Liver (tissue), 9 donors: Measurements from ENCODE around the gene CEP68. TPM values are rescaled to one million over a fixed set of nuclear protein-coding genes. Genes with fewer than 3 reads are reported as not detected.

Experiments
- DNase-seq: peaks from one replicate; pipeline ENCODE4 v3.0.0-alpha.2; 2017; ENCODE audit warnings: low spot score
- H3K27ac ChIP-seq, 2 donors: one replicate each; pipeline ENCODE4 v1.7.0; 2013; ENCODE audit warnings: inconsistent platforms in 2 of 2, low read length in 2 of 2, control low read depth in 1 of 2, low read depth in 1 of 2, mild to moderate bottlenecking in 1 of 2
- H3K27me3 ChIP-seq, 4 donors: one replicate each; pipeline versions ENCODE4 v1.6.1 to v1.7.0; 2013; ENCODE audit warnings: low read length in 3 of 4, inconsistent platforms in 1 of 4, mild to moderate bottlenecking in 1 of 4, moderate library complexity in 1 of 4; ENCODE audit not compliant: control insufficient read depth in 4 of 4, insufficient read depth in 4 of 4
- H3K36me3 ChIP-seq, 4 donors: one replicate each; pipeline versions ENCODE4 v1.6.1 to v1.7.0; 2013; ENCODE audit warnings: low read length in 3 of 4, mild to moderate bottlenecking in 3 of 4, low read depth in 1 of 4, moderate library complexity in 1 of 4; ENCODE audit not compliant: control insufficient read depth in 4 of 4, insufficient read depth in 3 of 4
- H3K4me1 ChIP-seq, 4 donors: one replicate each; pipeline versions ENCODE4 v1.6.1 to v1.7.0; 2013; ENCODE audit warnings: low read length in 3 of 4, mild to moderate bottlenecking in 3 of 4, moderate library complexity in 1 of 4; ENCODE audit not compliant: control insufficient read depth in 4 of 4, insufficient read depth in 4 of 4
- H3K4me3 ChIP-seq, 3 donors: one replicate each; pipeline versions ENCODE4 v1.6.1 to v1.7.0; 2013; ENCODE audit warnings: low read length in 3 of 3, control low read depth in 1 of 3, low read depth in 1 of 3, mild to moderate bottlenecking in 1 of 3
- H3K9ac ChIP-seq, 2 donors: one replicate each; pipeline ENCODE4 v1.7.0; 2013; ENCODE audit warnings: low read length in 2 of 2, mild to moderate bottlenecking in 2 of 2, moderate library complexity in 2 of 2, control low read depth in 1 of 2, low read depth in 1 of 2
- H3K9me3 ChIP-seq, 4 donors: one replicate each; pipeline versions ENCODE4 v1.6.1 to v1.7.0; 2013; ENCODE audit warnings: low read length in 3 of 4; ENCODE audit not compliant: control insufficient read depth in 4 of 4
- EGR1 ChIP-seq, 2 donors: IDR thresholded peaks; 2 replicates each; pipeline ENCODE4 v1.6.1; 2016 to 2018; ENCODE audit warnings: antibody characterized with exemption in 2 of 2, low read depth in 2 of 2
- FOXA1 ChIP-seq: IDR thresholded peaks from 2 replicates; pipeline ENCODE4 v1.6.1; 2016; ENCODE audit warnings: antibody characterized with exemption
- HNF4A ChIP-seq, 2 donors: conservative IDR thresholded peaks; 2 replicates each; pipeline ENCODE4 v1.6.1; 2016; ENCODE audit warnings: antibody characterized with exemption in 2 of 2, mild to moderate bottlenecking in 2 of 2
- HNF4G ChIP-seq: IDR thresholded peaks from 2 replicates; pipeline ENCODE4 v1.6.1; 2016; ENCODE audit warnings: antibody characterized with exemption
- JUND ChIP-seq, 2 donors: IDR thresholded peaks; 2 replicates each; pipeline ENCODE4 v1.6.1; 2016; ENCODE audit warnings: antibody characterized with exemption in 2 of 2
- NR2F2 ChIP-seq: IDR thresholded peaks from 2 replicates; pipeline ENCODE4 v1.6.1; 2016; ENCODE audit warnings: antibody characterized with exemption
- RAD21 ChIP-seq, 2 donors: IDR thresholded peaks; 2 replicates each; pipeline ENCODE4 v1.6.1; 2016; ENCODE audit warnings: antibody characterized with exemption in 2 of 2, mild to moderate bottlenecking in 2 of 2
- RXRA ChIP-seq, 2 donors: IDR thresholded peaks; 2 replicates each; pipeline ENCODE4 v1.6.1; 2017 to 2018; ENCODE audit warnings: antibody characterized with exemption in 2 of 2, mild to moderate bottlenecking in 1 of 2
- SP1 ChIP-seq: IDR thresholded peaks from 2 replicates; pipeline ENCODE4 v1.6.1; 2018; ENCODE audit warnings: antibody characterized with exemption, mild to moderate bottlenecking
- TAF1 ChIP-seq: conservative IDR thresholded peaks from 2 replicates; pipeline ENCODE4 v1.6.1; 2016; ENCODE audit warnings: antibody characterized with exemption, mild to moderate bottlenecking
- YY1 ChIP-seq: IDR thresholded peaks from 2 replicates; pipeline ENCODE4 v1.6.1; 2016; ENCODE audit warnings: antibody characterized with exemption, mild to moderate bottlenecking
- WGBS: extraction: QIAGEN DNeasy Blood & Tissue Kit; methylation state at CpG from one replicate; pipeline ENCODE4 v1.1.7; 2013; 5-methylcytosine and 5-hydroxymethylcytosine counted together
- polyA plus RNA-seq, 2 donors: library from polyadenylated mRNA; stranded (reverse) in 1 of 2; unstranded in 1 of 2; fragments of 200-250 nt in 1 of 2; fragments of >200 nt in 1 of 2; fragmentation: Nextera tagmentation in 1 of 2; extraction: Ambion mirVana in 1 of 2; gene quantifications; one replicate each; pipeline versions ENCODE4 v1.2.1 to v1.2.3, GENCODE V29; 2013 to 2015
- total RNA-seq, 2 donors: library from RNA; depleted of rRNA; stranded (reverse); fragments of >200 nt; gene quantifications; one replicate each; pipeline ENCODE4 v1.2.3, GENCODE V29; 2014
- TF ChIP-seq, protein P1 (sequence below): fragments of 150-350 bp; IDR thresholded peaks from 2 replicates; pipeline ENCODE4 v1.5.1; 2017; ENCODE audit warnings: improper control_type of control experiment, low read depth, low read length; ENCODE audit not compliant: missing input control
- TF ChIP-seq, protein P2 (sequence below): IDR thresholded peaks from 2 replicates; pipeline ENCODE4 v1.6.1; 2016; ENCODE audit warnings: antibody characterized with exemption, mild to moderate bottlenecking
- TF ChIP-seq, protein P3 (sequence below): IDR thresholded peaks from 2 replicates; pipeline ENCODE4 v1.6.1; 2016; ENCODE audit warnings: antibody characterized with exemption
- TF ChIP-seq, protein P4 (sequence below): IDR thresholded peaks from 2 replicates; pipeline ENCODE4 v1.6.1; 2016; ENCODE audit warnings: antibody characterized with exemption
- donor health status: healthy.
- donor health status: healthy.
- donor health status: healthy.
- donor health status: healthy.
- donor health status: healthy.

Gene CEP68
- total and polyA plus RNA-seq, 4 donors = 2.1 to 5.8 (median 4.1) TPM

DNA sequence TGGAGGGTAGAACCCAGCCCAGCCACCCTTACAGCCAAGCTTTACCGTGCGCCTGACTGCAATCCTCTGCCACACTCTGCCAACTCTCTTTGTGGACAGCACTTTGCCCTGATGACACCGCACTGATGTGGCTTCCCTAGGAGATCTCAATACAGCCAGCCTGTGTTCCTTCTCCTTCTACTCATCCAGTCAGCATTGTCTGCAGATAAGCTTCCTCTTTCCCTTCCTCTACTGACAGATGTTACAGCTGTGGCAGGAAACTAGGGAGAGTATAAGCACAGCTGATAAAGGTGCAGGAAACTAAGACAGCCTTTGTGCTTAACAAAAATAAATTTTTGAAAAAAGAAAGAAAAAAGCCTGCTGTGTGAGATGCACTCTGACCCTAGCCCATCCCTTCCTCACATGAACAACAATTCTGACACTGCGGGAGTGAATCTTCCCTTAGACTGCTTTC, 25.0 kb downstream of the CEP68 start:
- H3K9me3 ChIP-seq = no peaks in the 10 kb centered on the region
- H3K4me1 ChIP-seq = peaks cover 2 to 21% (median 14%) of the 10 kb centered on the region in 4 donors
- TF ChIP-seq YY1 = no peak
- TF ChIP-seq FOXA1 = no peak
- TF ChIP-seq NR2F2 = peak; percentile 71
- TF ChIP-seq, protein P1, sequence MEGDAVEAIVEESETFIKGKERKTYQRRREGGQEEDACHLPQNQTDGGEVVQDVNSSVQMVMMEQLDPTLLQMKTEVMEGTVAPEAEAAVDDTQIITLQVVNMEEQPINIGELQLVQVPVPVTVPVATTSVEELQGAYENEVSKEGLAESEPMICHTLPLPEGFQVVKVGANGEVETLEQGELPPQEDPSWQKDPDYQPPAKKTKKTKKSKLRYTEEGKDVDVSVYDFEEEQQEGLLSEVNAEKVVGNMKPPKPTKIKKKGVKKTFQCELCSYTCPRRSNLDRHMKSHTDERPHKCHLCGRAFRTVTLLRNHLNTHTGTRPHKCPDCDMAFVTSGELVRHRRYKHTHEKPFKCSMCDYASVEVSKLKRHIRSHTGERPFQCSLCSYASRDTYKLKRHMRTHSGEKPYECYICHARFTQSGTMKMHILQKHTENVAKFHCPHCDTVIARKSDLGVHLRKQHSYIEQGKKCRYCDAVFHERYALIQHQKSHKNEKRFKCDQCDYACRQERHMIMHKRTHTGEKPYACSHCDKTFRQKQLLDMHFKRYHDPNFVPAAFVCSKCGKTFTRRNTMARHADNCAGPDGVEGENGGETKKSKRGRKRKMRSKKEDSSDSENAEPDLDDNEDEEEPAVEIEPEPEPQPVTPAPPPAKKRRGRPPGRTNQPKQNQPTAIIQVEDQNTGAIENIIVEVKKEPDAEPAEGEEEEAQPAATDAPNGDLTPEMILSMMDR = no peak
- TF ChIP-seq TAF1 = no peak
- TF ChIP-seq RXRA (IDR thresholded peaks at IDR 0.05) = peak in 1 of 2 donors; percentile 21
- peak; percentile 46 for TF ChIP-seq SP1
- TF ChIP-seq, protein P2, sequence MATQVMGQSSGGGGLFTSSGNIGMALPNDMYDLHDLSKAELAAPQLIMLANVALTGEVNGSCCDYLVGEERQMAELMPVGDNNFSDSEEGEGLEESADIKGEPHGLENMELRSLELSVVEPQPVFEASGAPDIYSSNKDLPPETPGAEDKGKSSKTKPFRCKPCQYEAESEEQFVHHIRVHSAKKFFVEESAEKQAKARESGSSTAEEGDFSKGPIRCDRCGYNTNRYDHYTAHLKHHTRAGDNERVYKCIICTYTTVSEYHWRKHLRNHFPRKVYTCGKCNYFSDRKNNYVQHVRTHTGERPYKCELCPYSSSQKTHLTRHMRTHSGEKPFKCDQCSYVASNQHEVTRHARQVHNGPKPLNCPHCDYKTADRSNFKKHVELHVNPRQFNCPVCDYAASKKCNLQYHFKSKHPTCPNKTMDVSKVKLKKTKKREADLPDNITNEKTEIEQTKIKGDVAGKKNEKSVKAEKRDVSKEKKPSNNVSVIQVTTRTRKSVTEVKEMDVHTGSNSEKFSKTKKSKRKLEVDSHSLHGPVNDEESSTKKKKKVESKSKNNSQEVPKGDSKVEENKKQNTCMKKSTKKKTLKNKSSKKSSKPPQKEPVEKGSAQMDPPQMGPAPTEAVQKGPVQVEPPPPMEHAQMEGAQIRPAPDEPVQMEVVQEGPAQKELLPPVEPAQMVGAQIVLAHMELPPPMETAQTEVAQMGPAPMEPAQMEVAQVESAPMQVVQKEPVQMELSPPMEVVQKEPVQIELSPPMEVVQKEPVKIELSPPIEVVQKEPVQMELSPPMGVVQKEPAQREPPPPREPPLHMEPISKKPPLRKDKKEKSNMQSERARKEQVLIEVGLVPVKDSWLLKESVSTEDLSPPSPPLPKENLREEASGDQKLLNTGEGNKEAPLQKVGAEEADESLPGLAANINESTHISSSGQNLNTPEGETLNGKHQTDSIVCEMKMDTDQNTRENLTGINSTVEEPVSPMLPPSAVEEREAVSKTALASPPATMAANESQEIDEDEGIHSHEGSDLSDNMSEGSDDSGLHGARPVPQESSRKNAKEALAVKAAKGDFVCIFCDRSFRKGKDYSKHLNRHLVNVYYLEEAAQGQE = peak; percentile 18
- peak; percentile 63 to 70 for TF ChIP-seq HNF4A (conservative IDR thresholded peaks at IDR 0.05)
- TF ChIP-seq HNF4G = peak; percentile 18
- TF ChIP-seq JUND (IDR thresholded peaks at IDR 0.05) = peak in 1 of 2 donors; percentile 17
- TF ChIP-seq RAD21 (IDR thresholded peaks at IDR 0.05) = peak; percentile 27 to 39
- TF ChIP-seq, protein P3, sequence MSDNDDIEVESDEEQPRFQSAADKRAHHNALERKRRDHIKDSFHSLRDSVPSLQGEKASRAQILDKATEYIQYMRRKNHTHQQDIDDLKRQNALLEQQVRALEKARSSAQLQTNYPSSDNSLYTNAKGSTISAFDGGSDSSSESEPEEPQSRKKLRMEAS = no peak
- WGBS = 11% methylated on average over 4 of the region's 4 CpGs
- H3K4me3 ChIP-seq = no peak overlapping the region
- no peaks in the 10 kb centered on the region for H3K27me3 ChIP-seq
- no peak overlapping the region for H3K9ac ChIP-seq
- H3K27ac ChIP-seq = peak overlapping the region; percentile 16 to 66
- peaks cover 9 to 50% (median 31%) of the 10 kb centered on the region in 4 donors for H3K36me3 ChIP-seq
- DNase-seq = no peak

DNA sequence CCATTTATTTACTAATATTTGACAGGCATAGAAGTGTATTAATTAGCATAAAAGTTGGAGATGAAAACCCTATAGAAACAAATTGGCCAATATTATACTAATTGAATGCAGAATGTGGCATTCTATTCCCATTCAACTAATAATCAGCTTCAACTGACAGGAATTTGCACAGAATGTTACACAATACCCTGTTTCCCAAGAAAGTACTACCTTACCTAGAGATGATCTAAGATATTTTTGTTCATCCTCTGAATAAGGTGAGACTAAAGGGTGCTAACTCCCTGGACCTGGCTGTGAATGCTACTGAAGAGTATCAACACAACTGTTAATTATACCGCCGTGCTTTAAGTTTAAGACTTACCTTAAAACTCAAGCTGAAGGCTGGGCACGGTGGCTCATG, 28.9 kb downstream of the CEP68 start:
- Histone ChIP-seq H3K27me3 (no peaks in the 10 kb centered on the region), H3K9me3 (no peaks in the 10 kb centered on the region), H3K27ac (no peak overlapping the region), H3K4me1 (peaks cover 1 to 22% (median 13%) of the 10 kb centered on the region in 4 donors), H3K36me3 (peaks cover 9 to 57% (median 43%) of the 10 kb centered on the region in 4 donors), H3K4me3 (no peak overlapping the region), H3K9ac (no peak overlapping the region)
- TF ChIP-seq EGR1 (IDR thresholded peaks at IDR 0.05; ENCODE audit: low read depth in 2 of 2) = no peak
- no peak for TF ChIP-seq FOXA1
- TF ChIP-seq, protein P4, sequence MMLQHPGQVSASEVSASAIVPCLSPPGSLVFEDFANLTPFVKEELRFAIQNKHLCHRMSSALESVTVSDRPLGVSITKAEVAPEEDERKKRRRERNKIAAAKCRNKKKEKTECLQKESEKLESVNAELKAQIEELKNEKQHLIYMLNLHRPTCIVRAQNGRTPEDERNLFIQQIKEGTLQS = no peak
- no peak for TF ChIP-seq RXRA (IDR thresholded peaks at IDR 0.05)
- no peak for TF ChIP-seq TAF1
- no peak for TF ChIP-seq HNF4A (conservative IDR thresholded peaks at IDR 0.05)
- DNase-seq = no peak
- 95% methylated on average over 3 of the region's 3 CpGs for WGBS
